IMR-90 (cell line): ENCODE results near the gene GABRB1. TPM values are rescaled to one million over a fixed set of nuclear protein-coding genes. Genes with fewer than 3 reads are reported as not detected.

Experiments used
- ATAC-seq: fragments of 200-7000 bp; cut with Tn5 transposase; 2 replicates; pipeline ENCODE4 v1.9.1; 2020; ENCODE audit warnings: low read depth, mild to moderate bottlenecking, moderate library complexity
- BruUV-seq: library from RNA; stranded (reverse); fragments of 400-500 nt; replicated peaks from 2 replicates; lab custom pipeline; 2021; lab: Mats Ljungman, UMichigan
- CTCF ChIA-PET: fragments of 300-600 bp; formaldehyde crosslinking; extraction: SDS; loops from one replicate; lab custom pipeline; 2021; ENCODE audit warnings: antibody characterized with exemption; lab: Yijun Ruan, JAX
- POLR2A ChIA-PET: fragments of 300-600 bp; sonication (Branson Sonifier 250); formaldehyde crosslinking; loops from one replicate; lab custom pipeline; 2022; ENCODE audit warnings: antibody characterized with exemption; ENCODE audit not compliant: unreplicated experiment; lab: Charles Lee
- DNase-seq: peaks from one replicate; pipeline ENCODE4 v3.0.0; 2013
- H2AFZ ChIP-seq: replicated peaks from 2 replicates; pipeline ENCODE3; 2013; ENCODE audit warnings: low read length, mild to moderate bottlenecking; ENCODE audit not compliant: poor library complexity
- H2AK5ac ChIP-seq: 2 replicates; pipeline ENCODE4 v1.6.1; 2013; ENCODE audit warnings: low read depth, low read length, inconsistent platforms
- H2AK9ac ChIP-seq: replicated peaks from 2 replicates; pipeline ENCODE3; 2013; ENCODE audit warnings: mild to moderate bottlenecking, low read depth, low read length, moderate library complexity; ENCODE audit not compliant: poor library complexity
- H2BK120ac ChIP-seq: 2 replicates; pipeline ENCODE4 v1.6.1; 2013; ENCODE audit warnings: low read depth, low read length, inconsistent platforms
- H2BK15ac ChIP-seq: 3 replicates; pipeline ENCODE4 v1.6.1; 2013; ENCODE audit warnings: low read depth, low read length, inconsistent platforms
- H2BK20ac ChIP-seq: 2 replicates; pipeline ENCODE4 v1.6.1; 2013; ENCODE audit warnings: low read depth, mild to moderate bottlenecking, inconsistent platforms, low read length, moderate library complexity
- H2BK5ac ChIP-seq: 2 replicates; pipeline ENCODE4 v1.6.1; 2013; ENCODE audit warnings: mild to moderate bottlenecking, low read depth, low read length, inconsistent platforms; ENCODE audit not compliant: poor library complexity, severe bottlenecking
- H3K14ac ChIP-seq: replicated peaks from 2 replicates; pipeline ENCODE4 v1.6.1; 2013; ENCODE audit warnings: low read depth, low read length, inconsistent platforms
- H3K18ac ChIP-seq: 2 replicates; pipeline ENCODE4 v1.6.1; 2013; ENCODE audit warnings: low read depth, low read length, control low read depth
- H3K23ac ChIP-seq: 2 replicates; pipeline ENCODE4 v1.6.1; 2013; ENCODE audit warnings: low read depth, low read length, inconsistent platforms
- H3K27ac ChIP-seq: 2 replicates; pipeline ENCODE4 v1.5.1; 2013; ENCODE audit warnings: mild to moderate bottlenecking, control low read depth, low read length; ENCODE audit not compliant: insufficient read depth
- H3K27me3 ChIP-seq: 2 replicates; pipeline ENCODE4 v1.6.1; 2013; ENCODE audit warnings: low read length; ENCODE audit not compliant: control insufficient read depth, insufficient read depth
- H3K36me3 ChIP-seq: 2 replicates; pipeline ENCODE4 v1.6.1; 2013; ENCODE audit warnings: low read length, mixed read lengths; ENCODE audit not compliant: control insufficient read depth, insufficient read depth
- H3K4ac ChIP-seq: 2 replicates; pipeline ENCODE4 v1.6.1; 2013; ENCODE audit warnings: low read depth, low read length, inconsistent platforms
- H3K4me1 ChIP-seq: 2 replicates; pipeline ENCODE4 v1.6.1; 2013; ENCODE audit warnings: low read length, mixed read lengths; ENCODE audit not compliant: control insufficient read depth, insufficient read depth
- H3K4me2 ChIP-seq: 2 replicates; pipeline ENCODE4 v1.6.1; 2013; ENCODE audit warnings: low read depth, mild to moderate bottlenecking, control low read depth, low read length, moderate library complexity
- H3K4me3 ChIP-seq: 2 replicates; pipeline ENCODE4 v1.5.1; 2013; ENCODE audit warnings: low read depth, mild to moderate bottlenecking, control low read depth, low read length, moderate library complexity; ENCODE audit not compliant: insufficient read depth
- H3K56ac ChIP-seq: 2 replicates; pipeline ENCODE4 v1.6.1; 2013; ENCODE audit warnings: low read length, inconsistent platforms; ENCODE audit not compliant: insufficient read depth; ENCODE audit errors: extremely low read depth
- H3K79me1 ChIP-seq, 2 experiments: 2 replicates each; pipeline ENCODE4 v1.6.1; 2013; ENCODE audit warnings: low read length in 2 of 2, inconsistent platforms in 1 of 2, low read depth in 1 of 2
- H3K9ac ChIP-seq: 2 replicates; pipeline ENCODE4 v1.6.1; 2013; ENCODE audit warnings: low read depth, low read length, control low read depth
- H3K9me1 ChIP-seq: 2 replicates; pipeline ENCODE4 v1.6.1; 2013; ENCODE audit warnings: low read length, inconsistent platforms; ENCODE audit not compliant: insufficient read depth
- H3K9me3 ChIP-seq: 2 replicates; pipeline ENCODE4 v1.6.1; 2013; ENCODE audit warnings: low read length; ENCODE audit not compliant: control insufficient read depth, insufficient read depth
- H4K20me1 ChIP-seq: 2 replicates; pipeline ENCODE4 v1.6.1; 2013; ENCODE audit warnings: low read length, inconsistent platforms; ENCODE audit not compliant: insufficient read depth
- H4K5ac ChIP-seq: 2 replicates; pipeline ENCODE4 v1.6.1; 2013; ENCODE audit warnings: mild to moderate bottlenecking, low read depth, low read length, control low read depth
- H4K8ac ChIP-seq, 2 experiments: 2 replicates each; pipeline ENCODE4 v1.6.1; 2013; ENCODE audit warnings: low read depth in 2 of 2, low read length in 2 of 2, control low read depth in 1 of 2, inconsistent platforms in 1 of 2
- H4K91ac ChIP-seq: 2 replicates; pipeline ENCODE4 v1.6.1; 2013; ENCODE audit warnings: low read depth, low read length, inconsistent platforms; ENCODE audit not compliant: insufficient read depth
- FOS ChIP-seq: fragments of 150-350 bp; IDR thresholded peaks from 2 replicates; pipeline ENCODE4 v1.6.1; 2016; ENCODE audit warnings: low read depth, low read length
- MAZ ChIP-seq: IDR thresholded peaks from 2 replicates; pipeline ENCODE4 v1.6.1; 2012; ENCODE audit warnings: low read depth, mild to moderate bottlenecking, low read length, improper control_type of control experiment, moderate library complexity, borderline replicate concordance
- RAD21 ChIP-seq: IDR thresholded peaks from 2 replicates; pipeline ENCODE4 v1.6.1; 2012; ENCODE audit warnings: low read length, improper control_type of control experiment
- WGBS, 2 experiments: methylation state at CpG; one replicate each; pipeline versions ENCODE4 v1.1.5 to v1.1.7; 2013; ENCODE audit warnings: missing lambda C conversion rate in 2 of 2; ENCODE audit not compliant: insufficient read length in 1 of 2; ENCODE audit errors: extremely low coverage in 2 of 2; 5-methylcytosine and 5-hydroxymethylcytosine counted together
- dilution Hi-C: fragments of 300-500 bp; cut with HindIII; formaldehyde crosslinking; loops from one replicate; pipeline ENCODE4 v1.14.3; 2018; ENCODE audit warnings: low sequenced_read_pairs; ENCODE audit not compliant: unreplicated experiment
- in situ Hi-C: fragments of 300-500 bp; cut with MboI; formaldehyde crosslinking; loops from 3 replicates; pipeline ENCODE4 v1.14.3; 2019; ENCODE audit warnings: low sequenced_read_pairs, inconsistent platforms, mixed read lengths
- intact Hi-C: fragments of 100-400 bp; cut with micrococcal nuclease; formaldehyde crosslinking; loops from 2 replicates; pipeline ENCODE4 v1.10.0; 2022
- polyA plus RNA-seq, 3 experiments: library from polyadenylated mRNA; depleted of rRNA; stranded (reverse); fragments of >200 nt; gene quantifications; 2 replicates each; pipeline ENCODE4 v1.2.3, GENCODE V29; 2012; ENCODE audit warnings: low replicate concordance in 1 of 3
- total RNA-seq: library from RNA; depleted of rRNA; stranded (reverse); fragments of >200 nt; gene quantifications from 2 replicates; pipeline ENCODE4 v1.2.3, GENCODE V29; 2012
- TF ChIP-seq, protein P1 (sequence below): fragments of 150-350 bp; IDR thresholded peaks from 2 replicates; pipeline ENCODE4 v1.6.1; 2017; ENCODE audit warnings: mild to moderate bottlenecking, antibody characterized with exemption, low read length, low read depth

Gene GABRB1
- total and polyA plus RNA-seq, 2 of the 4 experiments (the other 2 are of a cell fraction) = 4.7 to 16.1 TPM

- Histone ChIP-seq H3K4me3 (no peak overlapping the region), H2BK15ac (no peak overlapping the region), H3K79me1 (no peaks in the 10 kb centered on the region), H3K18ac (no peak overlapping the region), H3K4me2 (no peak overlapping the region), H3K56ac (no peak overlapping the region), H3K4me1 (peaks cover 2% of the 10 kb centered on the region; the same call in 1 of the 2 replicates), H2AK9ac (no peak overlapping the region), H4K20me1 (no peaks in the 10 kb centered on the region), H2AK5ac (no peak overlapping the region), H4K5ac (no peak overlapping the region), H3K9me3 (no peaks in the 10 kb centered on the region), H2BK5ac (no peak overlapping the region), H2BK120ac (no peak overlapping the region), H3K9ac (no peak overlapping the region), H3K23ac (no peak overlapping the region), H2BK20ac (no peak overlapping the region), H3K27ac (no peak overlapping the region), H3K9me1 (no peaks in the 10 kb centered on the region), H3K27me3 (no peaks in the 10 kb centered on the region), H3K36me3 (no peaks in the 10 kb centered on the region), H2AFZ (no peak overlapping the region), H4K91ac (no peak overlapping the region), H4K8ac (no peak overlapping the region), H3K14ac (no peak overlapping the region), H3K4ac (no peak overlapping the region)
- DNase-seq (no peak), ATAC-seq (no peak)
- TF ChIP-seq RAD21 = no peak
- no peak for TF ChIP-seq FOS
- TF ChIP-seq MAZ = no peak
- TF ChIP-seq, protein P1, sequence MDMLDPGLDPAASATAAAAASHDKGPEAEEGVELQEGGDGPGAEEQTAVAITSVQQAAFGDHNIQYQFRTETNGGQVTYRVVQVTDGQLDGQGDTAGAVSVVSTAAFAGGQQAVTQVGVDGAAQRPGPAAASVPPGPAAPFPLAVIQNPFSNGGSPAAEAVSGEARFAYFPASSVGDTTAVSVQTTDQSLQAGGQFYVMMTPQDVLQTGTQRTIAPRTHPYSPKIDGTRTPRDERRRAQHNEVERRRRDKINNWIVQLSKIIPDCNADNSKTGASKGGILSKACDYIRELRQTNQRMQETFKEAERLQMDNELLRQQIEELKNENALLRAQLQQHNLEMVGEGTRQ = no peak
- no TSS peak for BruUV-seq
- intact Hi-C loops (no loop called here), dilution Hi-C loops (no loop called here), in situ Hi-C loops (no loop called here)
- WGBS, 2 experiments = no CpG with 5 or more reads among the region's 5 CpGs
- POLR2A ChIA-PET = no interaction called here
- CTCF ChIA-PET = no interaction called here
These were observed 167.4 kb downstream of the GABRB1 start for GRCh38 chr4:47198791-47199190.
